Breast epithelium (tissue), 3 donors: ENCODE measurements around the gene FAM9C.

Source experiments
- CTCF ChIP-seq, 3 donors: fragments of 450-650 bp; IDR thresholded peaks; one replicate each; pipeline ENCODE4 v1.5.1; 2016 to 2017; ENCODE audit warnings: antibody characterized with exemption in 3 of 3, mild to moderate bottlenecking in 3 of 3, moderate library complexity in 3 of 3
- POLR2A ChIP-seq: fragments of 450-650 bp; IDR thresholded peaks from one replicate; pipeline ENCODE4 v1.6.1; 2016; ENCODE audit warnings: antibody characterized with exemption, mild to moderate bottlenecking, moderate library complexity
- POLR2AphosphoS5 ChIP-seq, 3 donors: sonication (generic); formaldehyde crosslinking; IDR thresholded peaks; one replicate each; pipeline ENCODE4 v1.6.1; 2017; ENCODE audit warnings: antibody characterized with exemption in 3 of 3

- TF ChIP-seq POLR2A = no peak
- TF ChIP-seq CTCF (IDR thresholded peaks at IDR 0.05) = no peak
- no peak for TF ChIP-seq POLR2AphosphoS5 (IDR thresholded peaks at IDR 0.05)
Measured at GRCh38 chrX:13068651-13069050, 24.2 kb upstream of the FAM9C start.
